Measurements from ENCODE around the gene DNAJC13.
"Not testable (repeated sequence)": the region's sequence is repeated elsewhere in the genome, so short reads cannot be mapped to it uniquely, and the experiment has no call there.

The DNAJC13 gene

GRCh38 chr3:132549169-132549568 lies 131.9 kb downstream of the DNAJC13 start:
- DNase-seq: no peak

- no peak for DNase-seq
These were observed 132.7 kb downstream of the DNAJC13 start for GRCh38 chr3:132549890-132550578.

- DNase-seq: no peak
These were observed 133.4 kb downstream of the DNAJC13 start for GRCh38 chr3:132550579-132551305.

GRCh38 chr3:132553826-132554225 lies 136.5 kb downstream of the DNAJC13 start:
- no peak for DNase-seq

- peak; percentile 63 to 81 for DNase-seq
These were observed 137.1 kb downstream of the DNAJC13 start for GRCh38 chr3:132554437-132554836.

- no peak for DNase-seq
These were observed 138.2 kb downstream of the DNAJC13 start for GRCh38 chr3:132555306-132556035.

GRCh38 chr3:132556036-132556386 lies 138.7 kb downstream of the DNAJC13 start:
- DNase-seq: not testable (repeated sequence)

- DNase-seq: no peak
These were observed 139.3 kb downstream of the DNAJC13 start for GRCh38 chr3:132556508-132557159.

- no peak for DNase-seq
These were observed 143.7 kb downstream of the DNAJC13 start for GRCh38 chr3:132561003-132561402.

GRCh38 chr3:132563420-132564069 lies 146.2 kb downstream of the DNAJC13 start:
- no peak for DNase-seq

- DNase-seq: no peak
These were observed 146.8 kb downstream of the DNAJC13 start for GRCh38 chr3:132564070-132564465.

- no peak for DNase-seq
These were observed 151.1 kb downstream of the DNAJC13 start for GRCh38 chr3:132568422-132568821.

- no peak for DNase-seq
These were observed 151.9 kb downstream of the DNAJC13 start for GRCh38 chr3:132569153-132569552.

- no peak for DNase-seq
These were observed 152.3 kb downstream of the DNAJC13 start for GRCh38 chr3:132569580-132569979.

GRCh38 chr3:132570016-132570415 lies 152.7 kb downstream of the DNAJC13 start:
- DNase-seq: no peak

- DNase-seq: no peak
These were observed 156.5 kb downstream of the DNAJC13 start for GRCh38 chr3:132573797-132574211.

- no peak for DNase-seq
These were observed 170.1 kb downstream of the DNAJC13 start for GRCh38 chr3:132587401-132587800.

Measured in SHP77 (cell line).